Psoas muscle (tissue), 8 donors: Measurements from ENCODE around the gene PPP6R1. TPM values are rescaled to one million over a fixed set of nuclear protein-coding genes. Genes with fewer than 3 reads are reported as not detected.

Source experiments
- ATAC-seq, 4 donors: fragments of 200-7000 bp; cut with Tn5 transposase; one replicate each; pipeline ENCODE4 v1.9.1; 2020; ENCODE audit warnings: moderate library complexity in 3 of 4, mild to moderate bottlenecking in 2 of 4
- DNase-seq, 2 donors: peaks; one replicate each; pipeline ENCODE4 v3.0.0-alpha.2; 2020
- H3K27ac ChIP-seq: fragments of 200-600 bp; one replicate; pipeline ENCODE4 v1.8.0; 2022
- H3K27me3 ChIP-seq, 3 donors: fragments of 200-600 bp in 1 of 3; one replicate each; pipeline versions ENCODE4 v1.6.1 to v1.8.0; 2013 to 2022; ENCODE audit warnings: low read length in 2 of 3, mild to moderate bottlenecking in 2 of 3, moderate library complexity in 1 of 3; ENCODE audit not compliant: insufficient read depth in 3 of 3
- H3K36me3 ChIP-seq, 2 donors: fragments of 200-600 bp in 1 of 2; one replicate each; pipeline versions ENCODE4 v1.6.1 to v1.8.0; 2013 to 2022; ENCODE audit warnings: low read depth in 1 of 2, mild to moderate bottlenecking in 1 of 2, moderate library complexity in 1 of 2; ENCODE audit not compliant: insufficient read depth in 1 of 2
- H3K4me1 ChIP-seq: fragments of 200-600 bp; one replicate; pipeline ENCODE4 v1.8.0; 2022
- H3K4me3 ChIP-seq: fragments of 200-600 bp; one replicate; pipeline ENCODE4 v1.8.0; 2022; ENCODE audit warnings: mild to moderate bottlenecking
- H3K9me3 ChIP-seq: fragments of 200-600 bp; one replicate; pipeline ENCODE4 v1.8.0; 2022
- CTCF ChIP-seq: fragments of 200-600 bp; IDR thresholded peaks from one replicate; pipeline ENCODE4 v1.8.0; 2022; ENCODE audit warnings: antibody characterized with exemption
- WGBS, 3 donors: extraction: QIAGEN DNeasy Blood & Tissue Kit; methylation state at CpG; one replicate each; pipeline versions ENCODE4 v1.1.6 to v1.1.7; 2013; 5-methylcytosine and 5-hydroxymethylcytosine counted together
- intact Hi-C, 2 donors: fragments of 100-400 bp; cut with DNase I; formaldehyde crosslinking; loops; one replicate each; pipeline versions ENCODE4 v1.11.0 to v1.14.2; 2022
- polyA plus RNA-seq, 3 donors: library from polyadenylated mRNA; stranded (reverse); fragments of 200-250 nt; gene quantifications; one replicate each; pipeline ENCODE4 v1.2.3, GENCODE V29; 2013
- total RNA-seq, 4 donors: library from RNA; stranded (reverse); fragmentation: NEBNext Ultra II Directional in 2 of 4; extraction: Animal tissue kit (Norgen Biotek cat#: 25700) in 2 of 4; gene quantifications; one replicate each; pipeline versions ENCODE4 v1.2.1 to v1.2.4, GENCODE V29; 2021 to 2023
- donor health status: healthy with polysubstance abuse.
- donor health status: DM: no; HTN: no; CAD: no; lungs with moderate emphysema.
- donor health status: Bipolar disorder and iron deficiency.
- donor health status: healthy.
- donor health status: DM: yes; HTN: yes; CAD: no.
- donor health status: DM: no; HTN: no; CAD: no.
- donor health status: DM: no; HTN: no; CAD: no.
- donor health status: DM: yes; HTN: yes; CAD: no.

The PPP6R1 gene
- total and polyA plus RNA-seq, 7 donors = 27.9 to 72.3 (median 45.6) TPM

- TF ChIP-seq CTCF = no peak
- no peak overlapping the region for H3K27ac ChIP-seq
- intact Hi-C loops = loop anchor here (5.0 kb wide), 4 partner anchors 35 to 155 kb away; partner anchors contain the start of genes KMT5C (in 2 of the 2) and TMEM238 (in 2 of the 2)
- peak overlapping the region; percentile 65 for H3K4me3 ChIP-seq
- no peaks in the 10 kb centered on the region for H3K27me3 ChIP-seq
- no peaks in the 10 kb centered on the region for H3K4me1 ChIP-seq
- H3K36me3 ChIP-seq = no peaks in the 10 kb centered on the region
- no peaks in the 10 kb centered on the region for H3K9me3 ChIP-seq
- ATAC-seq (no peak), DNase-seq (no peak)
- WGBS, 3 donors = 78 to 81% (median 79%) methylated on average over 12 of the region's 12 CpGs
Observed at GRCh38 chr19:55302318-55302703, 43.5 kb upstream of the PPP6R1 start.

GRCh38 chr19:55301459-55302317 lies 42.9 kb upstream of the PPP6R1 start:
- H3K36me3 ChIP-seq = no peaks in the 10 kb centered on the region
- WGBS, 3 donors = 11 to 13% (median 12%) methylated on average over 42 of the region's 42 CpGs
- TF ChIP-seq CTCF = peak; percentile 95
- H3K4me1 ChIP-seq = no peaks in the 10 kb centered on the region
- ATAC-seq (peak; percentile 86 to 91 (median 90)), DNase-seq (peak; percentile 88 to 93)
- intact Hi-C loops = loop anchor here (5.0 kb wide), 4 partner anchors 36 to 156 kb away; partner anchors contain the start of genes KMT5C (in 2 of the 2) and TMEM238 (in 2 of the 2)
- no peak overlapping the region for H3K27ac ChIP-seq
- peak overlapping the region; percentile 65 for H3K4me3 ChIP-seq
- no peaks in the 10 kb centered on the region for H3K9me3 ChIP-seq
- H3K27me3 ChIP-seq = no peaks in the 10 kb centered on the region

- H3K4me3 ChIP-seq = no peak overlapping the region
- no peaks in the 10 kb centered on the region for H3K9me3 ChIP-seq
- intact Hi-C loops = loop anchor here (5.0 kb wide), 4 partner anchors 36 to 156 kb away; partner anchors contain the start of genes KMT5C (in 2 of the 2) and TMEM238 (in 2 of the 2)
- no peak for ATAC-seq
- no peaks in the 10 kb centered on the region for H3K36me3 ChIP-seq
- no peak for TF ChIP-seq CTCF
- 61 to 74% (median 66%) methylated on average over 14 to 15 of the region's 15 CpGs for WGBS, 3 donors
- H3K27ac ChIP-seq = no peak overlapping the region
- no peaks in the 10 kb centered on the region for H3K4me1 ChIP-seq
- no peak for DNase-seq
- H3K27me3 ChIP-seq = no peaks in the 10 kb centered on the region
Observed at GRCh38 chr19:55300886-55301458, 42.2 kb upstream of the PPP6R1 start.

GRCh38 chr19:55299991-55300390 lies 41.2 kb upstream of the PPP6R1 start:
- Histone ChIP-seq H3K4me3 (no peak overlapping the region), H3K36me3 (no peaks in the 10 kb centered on the region), H3K4me1 (no peaks in the 10 kb centered on the region), H3K27me3 (no peaks in the 10 kb centered on the region), H3K9me3 (no peaks in the 10 kb centered on the region), H3K27ac (no peak overlapping the region)
- intact Hi-C loops = loop anchor here (5.0 kb wide), 4 partner anchors 37 to 157 kb away; partner anchors contain the start of genes KMT5C (in 2 of the 2) and TMEM238 (in 2 of the 2)
- no peak for ATAC-seq
- no peak for TF ChIP-seq CTCF
- DNase-seq = no peak
- 87 to 91% (median 91%) methylated on average over 10 of the region's 10 CpGs for WGBS, 3 donors
